Glutamatergic neuron (in vitro differentiated cells): ENCODE results near the gene EHD4. TPM values are rescaled to one million over a fixed set of nuclear protein-coding genes. Genes with fewer than 3 reads are reported as not detected.

Experiments used
- DNase-seq: peaks from one replicate; pipeline ENCODE4 v3.0.0; 2022
- H3K27ac Mint-ChIP-seq: one replicate; pipeline ENCODE4 v1.8.0; 2020; ENCODE audit warnings: mild to moderate bottlenecking, mixed read lengths, inconsistent platforms; ENCODE audit not compliant: unreplicated experiment
- H3K27me3 Mint-ChIP-seq: one replicate; pipeline ENCODE4 v1.8.0; 2020; ENCODE audit warnings: mild to moderate bottlenecking, moderate library complexity, mixed read lengths, inconsistent platforms; ENCODE audit not compliant: unreplicated experiment
- H3K36me3 Mint-ChIP-seq: one replicate; pipeline ENCODE4 v1.8.0; 2020; ENCODE audit warnings: mild to moderate bottlenecking, mixed read lengths, inconsistent platforms; ENCODE audit not compliant: unreplicated experiment
- H3K4me1 Mint-ChIP-seq: one replicate; pipeline ENCODE4 v1.8.0; 2020; ENCODE audit warnings: mild to moderate bottlenecking, low read depth, mixed read lengths, inconsistent platforms; ENCODE audit not compliant: unreplicated experiment
- H3K4me3 Mint-ChIP-seq: one replicate; pipeline ENCODE4 v1.8.0; 2020; ENCODE audit warnings: mild to moderate bottlenecking, mixed read lengths, inconsistent platforms; ENCODE audit not compliant: unreplicated experiment
- H3K9me3 Mint-ChIP-seq: one replicate; pipeline ENCODE4 v1.8.0; 2020; ENCODE audit warnings: mild to moderate bottlenecking, moderate library complexity, mixed read lengths, inconsistent platforms; ENCODE audit not compliant: unreplicated experiment
- total RNA-seq: library from RNA; stranded (reverse); fragmentation: NEBNext Ultra II Directional; extraction: Animal tissue kit (Norgen Biotek cat#: 25700); gene quantifications from one replicate; pipeline ENCODE4 v1.2.1, GENCODE V29; 2021; ENCODE audit not compliant: unreplicated experiment
- TF ChIP-seq, protein P1 (sequence below): fragments of 200-600 bp; sonication (generic); IDR thresholded peaks from one replicate; pipeline ENCODE4 v1.5.0; 2021; ENCODE audit not compliant: partially characterized antibody, unreplicated experiment

The EHD4 gene
- total RNA-seq, 1 donor from 2014 or later = 4.0 TPM

DNA sequence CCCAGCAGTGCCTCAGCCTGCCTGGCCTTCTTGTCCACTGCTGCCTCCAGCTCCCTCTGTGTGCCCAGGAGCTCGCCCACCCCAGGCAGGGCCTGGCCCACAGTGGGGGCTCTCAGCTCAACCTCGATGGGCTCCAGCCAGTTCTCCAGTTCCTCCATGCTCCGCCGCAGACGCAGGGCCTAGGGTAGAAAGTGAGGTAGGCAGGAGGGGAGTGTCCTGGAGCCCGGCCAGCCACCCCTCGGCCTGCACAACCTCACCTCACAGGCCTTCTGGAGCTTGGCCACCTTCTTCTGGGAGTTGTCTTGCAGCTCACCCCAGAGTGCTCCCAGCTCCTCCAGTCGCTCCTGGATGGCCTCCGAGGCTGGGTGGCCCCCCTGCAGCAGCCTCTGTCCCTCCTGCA lies 115.0 kb downstream of the EHD4 start:
- no peak overlapping the region for H3K27ac Mint-ChIP-seq
- no peaks in the 10 kb centered on the region for H3K4me1 Mint-ChIP-seq
- no peaks in the 10 kb centered on the region for H3K36me3 Mint-ChIP-seq
- peaks cover 4% of the 10 kb centered on the region for H3K27me3 Mint-ChIP-seq
- DNase-seq = no peak
- peaks cover 6% of the 10 kb centered on the region for H3K9me3 Mint-ChIP-seq
- TF ChIP-seq, protein P1, sequence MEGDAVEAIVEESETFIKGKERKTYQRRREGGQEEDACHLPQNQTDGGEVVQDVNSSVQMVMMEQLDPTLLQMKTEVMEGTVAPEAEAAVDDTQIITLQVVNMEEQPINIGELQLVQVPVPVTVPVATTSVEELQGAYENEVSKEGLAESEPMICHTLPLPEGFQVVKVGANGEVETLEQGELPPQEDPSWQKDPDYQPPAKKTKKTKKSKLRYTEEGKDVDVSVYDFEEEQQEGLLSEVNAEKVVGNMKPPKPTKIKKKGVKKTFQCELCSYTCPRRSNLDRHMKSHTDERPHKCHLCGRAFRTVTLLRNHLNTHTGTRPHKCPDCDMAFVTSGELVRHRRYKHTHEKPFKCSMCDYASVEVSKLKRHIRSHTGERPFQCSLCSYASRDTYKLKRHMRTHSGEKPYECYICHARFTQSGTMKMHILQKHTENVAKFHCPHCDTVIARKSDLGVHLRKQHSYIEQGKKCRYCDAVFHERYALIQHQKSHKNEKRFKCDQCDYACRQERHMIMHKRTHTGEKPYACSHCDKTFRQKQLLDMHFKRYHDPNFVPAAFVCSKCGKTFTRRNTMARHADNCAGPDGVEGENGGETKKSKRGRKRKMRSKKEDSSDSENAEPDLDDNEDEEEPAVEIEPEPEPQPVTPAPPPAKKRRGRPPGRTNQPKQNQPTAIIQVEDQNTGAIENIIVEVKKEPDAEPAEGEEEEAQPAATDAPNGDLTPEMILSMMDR = no peak
- no peak overlapping the region for H3K4me3 Mint-ChIP-seq

- H3K4me1 Mint-ChIP-seq = no peaks in the 10 kb centered on the region
- no peak for DNase-seq
- peaks cover 6% of the 10 kb centered on the region for H3K9me3 Mint-ChIP-seq
- H3K27me3 Mint-ChIP-seq = peaks cover 4% of the 10 kb centered on the region
- TF ChIP-seq, protein P1 = no peak
- H3K36me3 Mint-ChIP-seq = no peaks in the 10 kb centered on the region
- no peak overlapping the region for H3K27ac Mint-ChIP-seq
- no peak overlapping the region for H3K4me3 Mint-ChIP-seq
These were observed 115.6 kb downstream of the EHD4 start for GRCh38 chr15:41856716-41857115.

- Mint-ChIP-seq H3K36me3 (no peaks in the 10 kb centered on the region), H3K27ac (no peak overlapping the region), H3K4me1 (no peaks in the 10 kb centered on the region)
These were observed 116.1 kb downstream of the EHD4 start for GRCh38 chr15:41856262-41856661.

DNA sequence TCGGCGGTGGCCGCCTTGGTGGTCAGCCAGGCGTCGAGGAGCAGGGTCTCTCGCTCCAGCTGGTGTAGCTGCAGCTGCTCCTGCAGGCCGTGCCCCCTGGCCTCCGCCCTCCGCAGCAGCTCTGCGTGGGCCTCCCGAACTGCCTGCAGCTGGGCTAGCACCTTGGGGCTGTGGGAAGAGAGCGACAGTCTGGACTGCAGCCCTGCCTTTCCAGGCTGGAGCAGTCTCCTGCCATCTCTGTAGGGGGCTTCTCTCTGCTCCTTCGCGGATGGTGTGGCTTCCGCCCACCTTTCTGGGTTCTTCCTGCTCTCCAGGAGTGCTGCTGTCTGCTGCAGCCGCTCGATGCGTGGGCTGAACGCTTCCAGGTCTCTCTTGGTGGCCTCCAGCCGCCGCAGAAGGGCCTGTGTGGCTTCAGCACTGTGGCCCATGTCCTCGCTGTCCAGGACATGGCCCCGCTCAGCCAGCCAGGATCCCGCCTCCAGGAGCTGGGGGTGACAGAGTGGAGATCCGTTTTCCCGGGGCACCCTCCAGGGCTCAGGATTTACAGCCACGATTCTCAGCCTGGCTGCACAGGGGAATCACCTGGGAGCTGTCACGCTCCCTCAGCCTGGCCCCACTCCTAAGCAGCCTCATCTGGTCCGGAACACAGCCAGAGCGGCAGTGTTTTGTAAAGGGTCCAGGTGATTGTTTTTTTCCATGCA lies 116.9 kb downstream of the EHD4 start:
- H3K4me1 Mint-ChIP-seq = no peaks in the 10 kb centered on the region
- no peak for DNase-seq
- H3K4me3 Mint-ChIP-seq = no peak overlapping the region
- no peak overlapping the region for H3K27ac Mint-ChIP-seq
- peaks cover 4% of the 10 kb centered on the region for H3K27me3 Mint-ChIP-seq
- TF ChIP-seq, protein P1 = no peak
- peaks cover 6% of the 10 kb centered on the region for H3K9me3 Mint-ChIP-seq
- no peaks in the 10 kb centered on the region for H3K36me3 Mint-ChIP-seq

More at GRCh38 chr15:41856262-41856661, 116.1 kb downstream of the EHD4 start:
- TF ChIP-seq, protein P1 = no peak
- Mint-ChIP-seq H3K27me3 (peaks cover 4% of the 10 kb centered on the region), H3K4me3 (no peak overlapping the region), H3K9me3 (peaks cover 6% of the 10 kb centered on the region)
- no peak for DNase-seq

- TF ChIP-seq, protein P1 = no peak
- peaks cover 4% of the 10 kb centered on the region for H3K27me3 Mint-ChIP-seq
- no peak for DNase-seq
- no peaks in the 10 kb centered on the region for H3K36me3 Mint-ChIP-seq
- H3K4me1 Mint-ChIP-seq = no peaks in the 10 kb centered on the region
- no peak overlapping the region for H3K4me3 Mint-ChIP-seq
- H3K27ac Mint-ChIP-seq = no peak overlapping the region
- peaks cover 4% of the 10 kb centered on the region for H3K9me3 Mint-ChIP-seq
These were observed 117.9 kb downstream of the EHD4 start for GRCh38 chr15:41854443-41854842.
